NOMO-1 (cell line): Measurements from ENCODE around the gene ELMO3.

ENCODE experiments used
- DNase-seq, 2 experiments: peaks; one replicate each; lab custom pipeline; 2025; ENCODE audit not compliant: unreplicated experiment in 2 of 2; lab: John Stamatoyannopoulos, UW

The ELMO3 gene

GRCh38 chr16:67215706-67216105, 16.8 kb downstream of the ELMO3 start:
- no peak for DNase-seq

GRCh38 chr16:67216612-67217490, 17.9 kb downstream of the ELMO3 start:
- DNase-seq, result peak in 1 of 2 experiments; percentile 18

- no peak for DNase-seq
Measured at GRCh38 chr16:67223992-67224391, 25.1 kb downstream of the ELMO3 start.

- no peak for DNase-seq
Measured at GRCh38 chr16:67226295-67226803, 27.4 kb downstream of the ELMO3 start.

GRCh38 chr16:67226804-67227566, 28.1 kb downstream of the ELMO3 start, which contains the start of gene TMEM208:
TSS of gene TMEM208 (plus strand) at chr16:67227130. CDS start at chr16:67227219, 89 bp downstream.
- DNase-seq, result peak; percentile 92 to 97

- no peak for DNase-seq
Measured at GRCh38 chr16:67227567-67227921, 28.6 kb downstream of the ELMO3 start.

- DNase-seq, result no peak
Measured at GRCh38 chr16:67228034-67228785, 29.3 kb downstream of the ELMO3 start.

- no peak for DNase-seq
Measured at GRCh38 chr16:67228905-67229304, 30.0 kb downstream of the ELMO3 start.

GRCh38 chr16:67229906-67230808, 31.2 kb downstream of the ELMO3 start:
- no peak for DNase-seq

GRCh38 chr16:67230809-67231660, 32.1 kb downstream of the ELMO3 start:
- DNase-seq, result no peak

GRCh38 chr16:67233596-67233995, 34.7 kb downstream of the ELMO3 start:
- DNase-seq, result no peak

GRCh38 chr16:67234180-67234597, 35.3 kb downstream of the ELMO3 start:
- no peak for DNase-seq

GRCh38 chr16:67235816-67236562, 37.1 kb downstream of the ELMO3 start:
- no peak for DNase-seq

GRCh38 chr16:67236563-67237395, 37.8 kb downstream of the ELMO3 start:
- DNase-seq, result peak in 1 of 2 experiments; percentile 11

- no peak for DNase-seq
Measured at GRCh38 chr16:67237396-67238277, 38.7 kb downstream of the ELMO3 start.

- no peak for DNase-seq
Measured at GRCh38 chr16:67238278-67238575, 39.3 kb downstream of the ELMO3 start.
